Trophoblast cell (in vitro differentiated cells and primary cell): Measurements from ENCODE around the gene PTGER3.

Experiments
- DNase-seq, 2 donors: peaks; one replicate each; pipeline ENCODE4 v3.0.0-alpha.2; 2016
- H2AFZ ChIP-seq: 2 replicates; pipeline ENCODE4 v1.6.1; 2013; ENCODE audit warnings: low read length, moderate library complexity, mild to moderate bottlenecking; ENCODE audit not compliant: insufficient read depth, poor library complexity
- H2AK5ac ChIP-seq: 2 replicates; pipeline ENCODE4 v1.6.1; 2013; ENCODE audit warnings: mild to moderate bottlenecking, low read length
- H2BK120ac ChIP-seq: 2 replicates; pipeline ENCODE4 v1.6.1; 2013; ENCODE audit warnings: low read length, mild to moderate bottlenecking, moderate library complexity; ENCODE audit not compliant: insufficient read depth, poor library complexity
- H2BK12ac ChIP-seq: 2 replicates; pipeline ENCODE4 v1.6.1; 2013; ENCODE audit warnings: mild to moderate bottlenecking, low read length, moderate library complexity
- H2BK5ac ChIP-seq: 2 replicates; pipeline ENCODE4 v1.6.1; 2013; ENCODE audit warnings: low read length, low read depth, moderate library complexity, mild to moderate bottlenecking; ENCODE audit not compliant: poor library complexity
- H3K14ac ChIP-seq: 2 replicates; pipeline ENCODE4 v1.6.1; 2013; ENCODE audit warnings: mild to moderate bottlenecking, low read length
- H3K18ac ChIP-seq: 2 replicates; pipeline ENCODE4 v1.6.1; 2013; ENCODE audit warnings: mild to moderate bottlenecking, low read length
- H3K23ac ChIP-seq: 2 replicates; pipeline ENCODE4 v1.6.1; 2013; ENCODE audit warnings: low read length
- H3K27ac ChIP-seq: 2 replicates; pipeline ENCODE4 v1.5.1; 2013; ENCODE audit warnings: low read depth, mild to moderate bottlenecking, inconsistent platforms, low read length, moderate library complexity
- H3K27me3 ChIP-seq: 2 replicates; pipeline ENCODE4 v1.6.1; 2013; ENCODE audit warnings: inconsistent platforms, mild to moderate bottlenecking, low read length, moderate library complexity; ENCODE audit not compliant: insufficient read depth
- H3K36me3 ChIP-seq, 2 experiments: 1 replicate in 1 of 2; 2 replicates in 1 of 2; pipeline ENCODE4 v1.6.1; 2013; ENCODE audit warnings: low read length in 2 of 2, mild to moderate bottlenecking in 2 of 2, moderate library complexity in 1 of 2; ENCODE audit not compliant: insufficient read depth in 2 of 2, control insufficient read depth in 1 of 2
- H3K4ac ChIP-seq: 2 replicates; pipeline ENCODE4 v1.6.1; 2013; ENCODE audit warnings: low read depth, mild to moderate bottlenecking, low read length, moderate library complexity
- H3K4me1 ChIP-seq, 2 experiments: 1 replicate in 1 of 2; 2 replicates in 1 of 2; pipeline ENCODE4 v1.6.1; 2013; ENCODE audit warnings: low read length in 2 of 2, mild to moderate bottlenecking in 2 of 2, moderate library complexity in 1 of 2; ENCODE audit not compliant: insufficient read depth in 2 of 2, control insufficient read depth in 1 of 2
- H3K4me2 ChIP-seq: 2 replicates; pipeline ENCODE4 v1.6.1; 2013; ENCODE audit warnings: inconsistent platforms, mild to moderate bottlenecking, low read length, moderate library complexity
- H3K4me3 ChIP-seq: 2 replicates; pipeline ENCODE4 v1.5.1; 2013; ENCODE audit warnings: mild to moderate bottlenecking, low read depth, low read length, inconsistent platforms
- H3K79me1 ChIP-seq: one replicate; pipeline ENCODE4 v1.6.1; 2013; ENCODE audit warnings: low read length
- H3K79me2 ChIP-seq: 2 replicates; pipeline ENCODE4 v1.6.1; 2013; ENCODE audit warnings: low read length, mild to moderate bottlenecking; ENCODE audit not compliant: control insufficient read depth, insufficient read depth, poor library complexity
- H3K9ac ChIP-seq: 2 replicates; pipeline ENCODE4 v1.6.1; 2013; ENCODE audit warnings: mild to moderate bottlenecking, low read length
- H3K9me3 ChIP-seq: 2 replicates; pipeline ENCODE4 v1.6.1; 2013; ENCODE audit warnings: low read depth, mild to moderate bottlenecking, control low read depth, inconsistent platforms, low read length; ENCODE audit not compliant: insufficient read depth
- H4K12ac ChIP-seq: 2 replicates; pipeline ENCODE4 v1.6.1; 2013; ENCODE audit warnings: low read depth, mild to moderate bottlenecking, low read length, moderate library complexity
- H4K8ac ChIP-seq: 2 replicates; pipeline ENCODE4 v1.6.1; 2013; ENCODE audit warnings: low read depth, mild to moderate bottlenecking, low read length, moderate library complexity
- H4K91ac ChIP-seq: one replicate; pipeline ENCODE4 v1.6.1; 2013; ENCODE audit warnings: low read depth, mild to moderate bottlenecking, low read length, moderate library complexity
- WGBS: extraction: QIAGEN DNeasy Blood & Tissue Kit; methylation state at CpG from one replicate; pipeline ENCODE4 v1.1.7; 2013; ENCODE audit warnings: missing lambda C conversion rate; ENCODE audit not compliant: insufficient read length, insufficient coverage; ENCODE audit errors: extremely low coverage; 5-methylcytosine and 5-hydroxymethylcytosine counted together

PTGER3 gene

GRCh38 chr1:71014178-71014579, 33.4 kb downstream of the PTGER3 start:
- Histone ChIP-seq H3K79me2 (no peaks in the 10 kb centered on the region), H3K4me2 (no peak overlapping the region), H3K79me1 (no peaks in the 10 kb centered on the region), H4K12ac (no peak overlapping the region), H3K36me3 (no peaks in the 10 kb centered on the region), H3K23ac (no peak overlapping the region), H2BK5ac (no peak overlapping the region), H2BK12ac (no peak overlapping the region), H4K91ac (no peak overlapping the region), H3K4ac (no peak overlapping the region), H3K9me3 (no peaks in the 10 kb centered on the region), H4K8ac (no peak overlapping the region), H3K18ac (no peak overlapping the region), H3K9ac (no peak overlapping the region), H3K27ac (no peak overlapping the region), H3K27me3 (no peaks in the 10 kb centered on the region), H2BK120ac (no peak overlapping the region), H2AFZ (no peak overlapping the region), H3K4me3 (no peak overlapping the region), H3K4me1 (peaks cover 0 to 3% of the 10 kb centered on the region in 2 experiments), H3K14ac (no peak overlapping the region), H2AK5ac (no peak overlapping the region)
- no CpG with 5 or more reads among the region's 1 CpG for WGBS
- peak; percentile 59 to 91 for DNase-seq

GRCh38 chr1:71002709-71003475, 44.7 kb downstream of the PTGER3 start:
- Histone ChIP-seq H3K79me1 (no peaks in the 10 kb centered on the region), H4K8ac (no peak overlapping the region)

GRCh38 chr1:71001624-71002023, 46.0 kb downstream of the PTGER3 start:
- Histone ChIP-seq H3K4me1 (no peaks in the 10 kb centered on the region), H4K12ac (no peak overlapping the region), H3K27me3 (no peaks in the 10 kb centered on the region), H3K79me2 (no peaks in the 10 kb centered on the region), H3K4me3 (no peak overlapping the region), H3K14ac (no peak overlapping the region), H2BK12ac (no peak overlapping the region), H2BK5ac (no peak overlapping the region), H2AFZ (no peak overlapping the region), H3K23ac (no peak overlapping the region), H4K8ac (no peak overlapping the region), H4K91ac (no peak overlapping the region), H3K4ac (no peak overlapping the region), H3K4me2 (no peak overlapping the region), H2AK5ac (no peak overlapping the region), H2BK120ac (no peak overlapping the region), H3K27ac (no peak overlapping the region), H3K36me3 (no peaks in the 10 kb centered on the region), H3K9ac (no peak overlapping the region), H3K79me1 (no peaks in the 10 kb centered on the region), H3K9me3 (no peaks in the 10 kb centered on the region), H3K18ac (no peak overlapping the region)
- no peak for DNase-seq
- WGBS, result no CpG with 5 or more reads among the region's 2 CpGs

More at GRCh38 chr1:71002709-71003475, 44.7 kb downstream of the PTGER3 start:
- Histone ChIP-seq H3K23ac (no peak overlapping the region), H3K18ac (no peak overlapping the region), H3K4me1 (no peaks in the 10 kb centered on the region), H3K4me3 (no peak overlapping the region), H3K36me3 (no peaks in the 10 kb centered on the region), H3K27me3 (no peaks in the 10 kb centered on the region), H3K4ac (no peak overlapping the region), H2BK120ac (no peak overlapping the region), H2BK12ac (no peak overlapping the region), H3K79me2 (no peaks in the 10 kb centered on the region), H3K9ac (no peak overlapping the region), H2AK5ac (no peak overlapping the region), H3K4me2 (no peak overlapping the region), H3K14ac (no peak overlapping the region), H4K12ac (no peak overlapping the region), H3K9me3 (no peaks in the 10 kb centered on the region), H3K27ac (no peak overlapping the region), H2BK5ac (no peak overlapping the region), H4K91ac (no peak overlapping the region), H2AFZ (no peak overlapping the region)
- DNase-seq, result no peak
- WGBS, result no CpG with 5 or more reads among the region's 3 CpGs

GRCh38 chr1:70997793-70998192, 49.8 kb downstream of the PTGER3 start:
- Histone ChIP-seq H3K23ac (no peak overlapping the region), H3K27ac (no peak overlapping the region), H3K4me3 (no peak overlapping the region), H3K9ac (no peak overlapping the region), H2BK12ac (no peak overlapping the region), H2BK120ac (no peak overlapping the region), H3K4ac (no peak overlapping the region), H2BK5ac (no peak overlapping the region), H3K4me1 (no peaks in the 10 kb centered on the region), H3K79me1 (no peaks in the 10 kb centered on the region), H3K14ac (no peak overlapping the region), H3K9me3 (no peaks in the 10 kb centered on the region), H3K4me2 (no peak overlapping the region), H4K12ac (no peak overlapping the region), H3K27me3 (no peaks in the 10 kb centered on the region), H3K79me2 (no peaks in the 10 kb centered on the region), H2AFZ (no peak overlapping the region), H3K36me3 (no peaks in the 10 kb centered on the region), H3K18ac (no peak overlapping the region), H2AK5ac (no peak overlapping the region), H4K91ac (no peak overlapping the region), H4K8ac (no peak overlapping the region)
- peak; percentile 50 to 67 for DNase-seq
- no CpG with 5 or more reads among the region's 1 CpG for WGBS
